Measurements from ENCODE around the gene LRRFIP1.

- TF ChIP-seq, protein P1, sequence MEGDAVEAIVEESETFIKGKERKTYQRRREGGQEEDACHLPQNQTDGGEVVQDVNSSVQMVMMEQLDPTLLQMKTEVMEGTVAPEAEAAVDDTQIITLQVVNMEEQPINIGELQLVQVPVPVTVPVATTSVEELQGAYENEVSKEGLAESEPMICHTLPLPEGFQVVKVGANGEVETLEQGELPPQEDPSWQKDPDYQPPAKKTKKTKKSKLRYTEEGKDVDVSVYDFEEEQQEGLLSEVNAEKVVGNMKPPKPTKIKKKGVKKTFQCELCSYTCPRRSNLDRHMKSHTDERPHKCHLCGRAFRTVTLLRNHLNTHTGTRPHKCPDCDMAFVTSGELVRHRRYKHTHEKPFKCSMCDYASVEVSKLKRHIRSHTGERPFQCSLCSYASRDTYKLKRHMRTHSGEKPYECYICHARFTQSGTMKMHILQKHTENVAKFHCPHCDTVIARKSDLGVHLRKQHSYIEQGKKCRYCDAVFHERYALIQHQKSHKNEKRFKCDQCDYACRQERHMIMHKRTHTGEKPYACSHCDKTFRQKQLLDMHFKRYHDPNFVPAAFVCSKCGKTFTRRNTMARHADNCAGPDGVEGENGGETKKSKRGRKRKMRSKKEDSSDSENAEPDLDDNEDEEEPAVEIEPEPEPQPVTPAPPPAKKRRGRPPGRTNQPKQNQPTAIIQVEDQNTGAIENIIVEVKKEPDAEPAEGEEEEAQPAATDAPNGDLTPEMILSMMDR (IDR thresholded peaks at IDR 0.05; ENCODE audit: insufficient read depth, low read length): no peak
- no peak for TF ChIP-seq POLR2AphosphoS5 (IDR thresholded peaks at IDR 0.05; ENCODE audit: low read depth)
These were observed 12.4 kb downstream of the LRRFIP1 start for GRCh38 chr2:237639836-237640220.
